Muscle layer of colon (tissue), 2 donors: ENCODE results near the gene PPP4R2.

ENCODE experiments used
- H3K27ac ChIP-seq: one replicate; pipeline ENCODE4 v1.7.0; 2013; ENCODE audit warnings: low read depth, mild to moderate bottlenecking, low read length, moderate library complexity
- H3K27me3 ChIP-seq, 2 donors: one replicate each; pipeline ENCODE4 v1.7.0; 2013; ENCODE audit warnings: low read length in 2 of 2, mild to moderate bottlenecking in 2 of 2; ENCODE audit not compliant: insufficient read depth in 2 of 2, control insufficient read depth in 1 of 2
- H3K36me3 ChIP-seq: one replicate; pipeline ENCODE4 v1.7.0; 2013; ENCODE audit warnings: mild to moderate bottlenecking, low read length; ENCODE audit not compliant: insufficient read depth
- H3K4me1 ChIP-seq: one replicate; pipeline ENCODE4 v1.7.0; 2013; ENCODE audit warnings: mild to moderate bottlenecking, low read length; ENCODE audit not compliant: insufficient read depth
- H3K4me3 ChIP-seq, 2 donors: one replicate each; pipeline ENCODE4 v1.7.0; 2013; ENCODE audit warnings: low read length in 2 of 2, low read depth in 1 of 2, mild to moderate bottlenecking in 1 of 2, moderate library complexity in 1 of 2
- H3K9ac ChIP-seq: one replicate; pipeline ENCODE4 v1.7.0; 2013; ENCODE audit warnings: low read length
- H3K9me3 ChIP-seq: one replicate; pipeline ENCODE4 v1.7.0; 2013; ENCODE audit warnings: mild to moderate bottlenecking, low read length
- donor health status: abdominal sarcoma.
- donor health status: Adenocarcinoma of cecum.

PPP4R2 gene

GRCh38 chr3:73100741-73101559 is 104.3 kb downstream of the PPP4R2 start:
- H3K36me3 ChIP-seq, result no peaks in the 10 kb centered on the region
- no peak overlapping the region for H3K4me3 ChIP-seq
- H3K27me3 ChIP-seq, result no peaks in the 10 kb centered on the region
- no peaks in the 10 kb centered on the region for H3K9me3 ChIP-seq
- peaks cover 8% of the 10 kb centered on the region for H3K4me1 ChIP-seq
- no peak overlapping the region for H3K27ac ChIP-seq
- no peak overlapping the region for H3K9ac ChIP-seq

DNA sequence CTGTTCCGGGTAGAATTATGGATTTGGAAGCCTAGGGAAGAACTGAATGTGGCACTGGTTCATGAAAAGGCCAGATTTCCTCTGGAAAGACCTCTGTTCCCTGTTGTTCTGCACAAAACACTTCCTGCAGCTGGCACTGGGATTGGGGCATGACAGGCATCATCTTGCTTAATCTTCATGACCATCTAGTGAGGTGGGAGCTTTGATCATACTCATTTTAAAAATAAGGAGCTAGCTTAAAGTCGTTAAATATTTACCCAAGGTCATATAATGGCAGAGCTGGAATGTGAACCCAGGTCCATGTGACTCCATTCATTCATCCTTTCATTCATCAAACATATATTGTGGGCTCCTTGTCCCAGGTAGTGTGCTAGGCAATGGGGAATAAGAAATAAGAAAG is 105.3 kb downstream of the PPP4R2 start:
- Histone ChIP-seq H3K27me3 (no peaks in the 10 kb centered on the region), H3K36me3 (no peaks in the 10 kb centered on the region), H3K9me3 (no peaks in the 10 kb centered on the region), H3K4me1 (peaks cover 8% of the 10 kb centered on the region), H3K4me3 (no peak overlapping the region), H3K27ac (no peak overlapping the region), H3K9ac (no peak overlapping the region)

DNA sequence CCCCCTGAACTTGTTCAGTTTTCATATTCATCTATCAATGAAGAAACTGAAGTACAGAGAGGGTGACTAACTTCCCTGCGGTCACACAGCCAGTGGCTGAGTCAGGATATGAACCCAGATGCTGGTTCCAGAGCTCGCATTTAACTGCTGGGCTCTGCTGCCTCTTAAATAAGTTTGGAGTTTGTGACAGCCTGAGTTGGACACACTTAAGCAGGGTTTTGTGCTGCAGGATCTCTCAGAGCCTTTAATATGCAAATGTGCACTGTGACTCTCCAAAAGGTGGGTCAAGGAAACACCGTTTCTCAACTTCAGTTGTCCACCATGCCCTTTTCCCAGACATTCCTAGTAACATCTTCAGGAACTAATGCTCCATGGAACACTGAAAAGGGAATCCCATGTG is 110.6 kb downstream of the PPP4R2 start:
- Histone ChIP-seq H3K27ac (no peak overlapping the region), H3K9me3 (no peaks in the 10 kb centered on the region), H3K27me3 (no peaks in the 10 kb centered on the region), H3K36me3 (no peaks in the 10 kb centered on the region), H3K4me1 (no peaks in the 10 kb centered on the region), H3K4me3 (no peak overlapping the region), H3K9ac (no peak overlapping the region)

GRCh38 chr3:73107676-73108187 is 111.1 kb downstream of the PPP4R2 start:
- no peaks in the 10 kb centered on the region for H3K36me3 ChIP-seq

GRCh38 chr3:73108750-73109149 is 112.1 kb downstream of the PPP4R2 start:
- no peak overlapping the region for H3K9ac ChIP-seq
- no peaks in the 10 kb centered on the region for H3K27me3 ChIP-seq
- H3K27ac ChIP-seq, result no peak overlapping the region
- H3K9me3 ChIP-seq, result no peaks in the 10 kb centered on the region
- H3K4me3 ChIP-seq, result no peak overlapping the region
- H3K4me1 ChIP-seq, result no peaks in the 10 kb centered on the region
- H3K36me3 ChIP-seq, result no peaks in the 10 kb centered on the region

More at GRCh38 chr3:73107676-73108187, 111.1 kb downstream of the PPP4R2 start:
- Histone ChIP-seq H3K4me3 (no peak overlapping the region), H3K9me3 (no peaks in the 10 kb centered on the region), H3K27ac (no peak overlapping the region), H3K27me3 (no peaks in the 10 kb centered on the region), H3K9ac (no peak overlapping the region), H3K4me1 (no peaks in the 10 kb centered on the region)

GRCh38 chr3:73110530-73110929 is 113.9 kb downstream of the PPP4R2 start:
- Histone ChIP-seq H3K36me3 (no peaks in the 10 kb centered on the region), H3K4me3 (no peak overlapping the region), H3K4me1 (no peaks in the 10 kb centered on the region), H3K9me3 (no peaks in the 10 kb centered on the region), H3K27ac (no peak overlapping the region), H3K9ac (no peak overlapping the region), H3K27me3 (no peaks in the 10 kb centered on the region)

DNA sequence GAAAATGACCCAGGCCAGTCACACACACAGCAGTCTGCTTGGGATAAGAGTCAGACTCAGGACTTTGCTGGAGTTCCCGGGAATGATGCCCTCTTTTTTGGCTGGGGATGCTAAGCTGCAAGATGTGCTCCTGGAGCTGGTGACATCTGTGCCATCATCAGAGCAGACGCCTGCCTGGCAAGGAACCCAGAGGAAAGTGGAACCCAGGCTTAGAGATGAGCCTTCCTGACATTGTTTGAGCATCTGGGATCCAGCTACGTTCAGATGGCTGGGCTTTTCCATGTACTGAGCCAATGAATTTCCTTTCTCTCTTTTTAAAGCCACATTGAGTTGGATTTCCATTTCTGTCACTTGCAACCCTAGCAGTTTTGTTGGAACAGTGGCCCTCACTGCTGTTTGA is 118.1 kb downstream of the PPP4R2 start:
- H3K9ac ChIP-seq, result no peak overlapping the region
- no peak overlapping the region for H3K27ac ChIP-seq
- H3K36me3 ChIP-seq, result no peaks in the 10 kb centered on the region
- H3K4me1 ChIP-seq, result no peaks in the 10 kb centered on the region
- no peak overlapping the region for H3K4me3 ChIP-seq
- H3K9me3 ChIP-seq, result no peaks in the 10 kb centered on the region
- H3K27me3 ChIP-seq, result no peaks in the 10 kb centered on the region

GRCh38 chr3:73115806-73116205 is 119.2 kb downstream of the PPP4R2 start:
- Histone ChIP-seq H3K27ac (no peak overlapping the region), H3K4me1 (peaks cover 4% of the 10 kb centered on the region), H3K4me3 (no peak overlapping the region), H3K27me3 (no peaks in the 10 kb centered on the region), H3K36me3 (no peaks in the 10 kb centered on the region), H3K9ac (no peak overlapping the region), H3K9me3 (no peaks in the 10 kb centered on the region)
